SK-N-SH treated with all-trans-retinoic acid at 6 μM for 48 hours (cell line): ENCODE data around the gene TMEM43.

Source experiments
- ATAC-seq: fragments of 200-7000 bp; cut with Tn5 transposase; 3 replicates; pipeline ENCODE4 v1.9.1; 2020; ENCODE audit warnings: mild to moderate bottlenecking, moderate library complexity
- ARNTL ChIP-seq: fragments of 450-650 bp; formaldehyde crosslinking; IDR thresholded peaks from 2 replicates; pipeline ENCODE4 v1.5.0; 2020; ENCODE audit warnings: low read depth, mild to moderate bottlenecking, moderate library complexity, borderline replicate concordance
- BACH2 ChIP-seq: fragments of 250-450 bp; sonication (Bioruptor Pico); IDR thresholded peaks from 2 replicates; pipeline ENCODE4 v1.9.0; 2021; ENCODE audit warnings: mild to moderate bottlenecking, borderline replicate concordance
- CSDC2 ChIP-seq: fragments of 250-450 bp; sonication (Bioruptor Pico); IDR thresholded peaks from 2 replicates; pipeline ENCODE4 v1.5.0; 2020; ENCODE audit warnings: mild to moderate bottlenecking, moderate library complexity
- ESRRG ChIP-seq: fragments of 250-450 bp; sonication (Bioruptor Pico); IDR thresholded peaks from 2 replicates; pipeline ENCODE4 v1.6.1; 2021; ENCODE audit warnings: mild to moderate bottlenecking
- GLIS3 ChIP-seq: fragments of 250-450 bp; sonication (Bioruptor Pico); IDR thresholded peaks from 2 replicates; pipeline ENCODE4 v1.5.0; 2020; ENCODE audit warnings: mild to moderate bottlenecking, moderate library complexity
- ISL1 ChIP-seq: fragments of 250-450 bp; sonication (Bioruptor Pico); IDR thresholded peaks from 2 replicates; pipeline ENCODE4 v2.1.2; 2022; ENCODE audit warnings: mild to moderate bottlenecking, moderate library complexity
- PPARA ChIP-seq: fragments of 250-450 bp; sonication (Bioruptor Pico); IDR thresholded peaks from 2 replicates; pipeline ENCODE4 v1.5.0; 2020; ENCODE audit warnings: mild to moderate bottlenecking, borderline replicate concordance
- RARB ChIP-seq: fragments of 250-450 bp; sonication (Bioruptor Pico); IDR thresholded peaks from 2 replicates; pipeline ENCODE4 v1.8.0; 2021; ENCODE audit warnings: mild to moderate bottlenecking, moderate library complexity
- SNAI2 ChIP-seq: fragments of 250-450 bp; sonication (Bioruptor Pico); IDR thresholded peaks from 2 replicates; pipeline ENCODE4 v1.5.0; 2020; ENCODE audit warnings: mild to moderate bottlenecking, moderate library complexity
- TCF4 ChIP-seq: fragments of 250-450 bp; sonication (Bioruptor Pico); IDR thresholded peaks from 2 replicates; pipeline ENCODE4 v1.8.0; 2021; ENCODE audit warnings: mild to moderate bottlenecking, moderate library complexity, borderline replicate concordance
- TOX ChIP-seq: fragments of 250-450 bp; sonication (Bioruptor Pico); IDR thresholded peaks from 2 replicates; pipeline ENCODE4 v1.8.0; 2021; ENCODE audit warnings: mild to moderate bottlenecking, moderate library complexity, borderline replicate concordance
- ZC3H10 ChIP-seq: fragments of 250-450 bp; sonication (Bioruptor Pico); IDR thresholded peaks from 2 replicates; pipeline ENCODE4 v1.5.1; 2021; ENCODE audit warnings: mild to moderate bottlenecking, moderate library complexity
- ZFP3 ChIP-seq: fragments of 250-450 bp; sonication (Bioruptor Pico); IDR thresholded peaks from 2 replicates; pipeline ENCODE4 v1.5.0; 2020; ENCODE audit warnings: mild to moderate bottlenecking, moderate library complexity
- ZFP30 ChIP-seq: fragments of 450-650 bp; formaldehyde crosslinking; IDR thresholded peaks from 2 replicates; pipeline ENCODE4 v1.5.0; 2022; ENCODE audit warnings: mild to moderate bottlenecking, moderate library complexity
- ZNF565 ChIP-seq: fragments of 450-650 bp; formaldehyde crosslinking; conservative IDR thresholded peaks from 2 replicates; pipeline ENCODE4 v1.5.0; 2020; ENCODE audit warnings: low read depth, mild to moderate bottlenecking, moderate library complexity
- ZNF70 ChIP-seq: fragments of 450-650 bp; formaldehyde crosslinking; IDR thresholded peaks from 2 replicates; pipeline ENCODE4 v1.5.0; 2020; ENCODE audit warnings: mild to moderate bottlenecking, moderate library complexity
- ZNF8 ChIP-seq: fragments of 450-650 bp; formaldehyde crosslinking; IDR thresholded peaks from 2 replicates; pipeline ENCODE4 v1.5.0; 2020; ENCODE audit warnings: mild to moderate bottlenecking, moderate library complexity
- TF ChIP-seq, protein P1 (sequence below): fragments of 250-450 bp; sonication (Bioruptor Pico); IDR thresholded peaks from 2 replicates; pipeline ENCODE4 v1.5.0; 2020; ENCODE audit warnings: mild to moderate bottlenecking, moderate library complexity
- TF ChIP-seq, protein P2 (sequence below): fragments of 250-450 bp; sonication (Bioruptor Pico); IDR thresholded peaks from 2 replicates; pipeline ENCODE4 v1.8.0; 2021; ENCODE audit warnings: low read depth, mild to moderate bottlenecking, moderate library complexity, borderline replicate concordance
- TF ChIP-seq, protein P3 (sequence below): fragments of 250-450 bp; sonication (Bioruptor Pico); IDR thresholded peaks from 2 replicates; pipeline ENCODE4 v1.5.1; 2020; ENCODE audit warnings: low read depth, mild to moderate bottlenecking, moderate library complexity
- TF ChIP-seq, protein P4 (sequence below): fragments of 250-450 bp; sonication (Bioruptor Pico); IDR thresholded peaks from 2 replicates; pipeline ENCODE4 v1.5.1; 2021; ENCODE audit warnings: mild to moderate bottlenecking, moderate library complexity
- TF ChIP-seq, protein P5 (sequence below): fragments of 250-450 bp; sonication (Bioruptor Pico); IDR thresholded peaks from 2 replicates; pipeline ENCODE4 v1.8.0; 2020; ENCODE audit warnings: mild to moderate bottlenecking, moderate library complexity, borderline replicate concordance

TMEM43 gene

DNA sequence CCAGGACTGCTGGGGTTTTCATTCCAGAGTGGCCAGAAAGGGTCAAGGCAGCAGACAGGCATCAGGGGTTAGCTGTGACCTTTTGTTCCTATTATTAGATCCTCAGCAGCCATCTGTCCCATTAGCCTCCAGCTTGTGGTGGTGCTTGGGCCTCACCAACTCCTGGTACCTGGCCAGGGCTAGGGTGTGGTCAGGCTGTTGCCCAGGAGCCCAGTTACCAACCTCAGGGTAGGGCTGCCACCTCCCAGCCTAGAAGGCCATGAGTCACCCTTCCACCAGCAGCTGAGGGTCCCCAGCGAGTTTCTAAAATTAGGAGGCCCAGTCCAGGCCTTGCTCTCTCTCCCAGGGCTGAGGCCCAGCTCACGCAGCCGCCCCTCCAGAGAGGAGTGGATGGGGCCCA is 12.2 kb downstream of the TMEM43 start:
- TF ChIP-seq, protein P1, sequence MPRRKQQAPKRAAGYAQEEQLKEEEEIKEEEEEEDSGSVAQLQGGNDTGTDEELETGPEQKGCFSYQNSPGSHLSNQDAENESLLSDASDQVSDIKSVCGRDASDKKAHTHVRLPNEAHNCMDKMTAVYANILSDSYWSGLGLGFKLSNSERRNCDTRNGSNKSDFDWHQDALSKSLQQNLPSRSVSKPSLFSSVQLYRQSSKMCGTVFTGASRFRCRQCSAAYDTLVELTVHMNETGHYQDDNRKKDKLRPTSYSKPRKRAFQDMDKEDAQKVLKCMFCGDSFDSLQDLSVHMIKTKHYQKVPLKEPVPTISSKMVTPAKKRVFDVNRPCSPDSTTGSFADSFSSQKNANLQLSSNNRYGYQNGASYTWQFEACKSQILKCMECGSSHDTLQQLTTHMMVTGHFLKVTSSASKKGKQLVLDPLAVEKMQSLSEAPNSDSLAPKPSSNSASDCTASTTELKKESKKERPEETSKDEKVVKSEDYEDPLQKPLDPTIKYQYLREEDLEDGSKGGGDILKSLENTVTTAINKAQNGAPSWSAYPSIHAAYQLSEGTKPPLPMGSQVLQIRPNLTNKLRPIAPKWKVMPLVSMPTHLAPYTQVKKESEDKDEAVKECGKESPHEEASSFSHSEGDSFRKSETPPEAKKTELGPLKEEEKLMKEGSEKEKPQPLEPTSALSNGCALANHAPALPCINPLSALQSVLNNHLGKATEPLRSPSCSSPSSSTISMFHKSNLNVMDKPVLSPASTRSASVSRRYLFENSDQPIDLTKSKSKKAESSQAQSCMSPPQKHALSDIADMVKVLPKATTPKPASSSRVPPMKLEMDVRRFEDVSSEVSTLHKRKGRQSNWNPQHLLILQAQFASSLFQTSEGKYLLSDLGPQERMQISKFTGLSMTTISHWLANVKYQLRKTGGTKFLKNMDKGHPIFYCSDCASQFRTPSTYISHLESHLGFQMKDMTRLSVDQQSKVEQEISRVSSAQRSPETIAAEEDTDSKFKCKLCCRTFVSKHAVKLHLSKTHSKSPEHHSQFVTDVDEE (CRISPR knock-in tag), result no peak
- TF ChIP-seq, protein P2, sequence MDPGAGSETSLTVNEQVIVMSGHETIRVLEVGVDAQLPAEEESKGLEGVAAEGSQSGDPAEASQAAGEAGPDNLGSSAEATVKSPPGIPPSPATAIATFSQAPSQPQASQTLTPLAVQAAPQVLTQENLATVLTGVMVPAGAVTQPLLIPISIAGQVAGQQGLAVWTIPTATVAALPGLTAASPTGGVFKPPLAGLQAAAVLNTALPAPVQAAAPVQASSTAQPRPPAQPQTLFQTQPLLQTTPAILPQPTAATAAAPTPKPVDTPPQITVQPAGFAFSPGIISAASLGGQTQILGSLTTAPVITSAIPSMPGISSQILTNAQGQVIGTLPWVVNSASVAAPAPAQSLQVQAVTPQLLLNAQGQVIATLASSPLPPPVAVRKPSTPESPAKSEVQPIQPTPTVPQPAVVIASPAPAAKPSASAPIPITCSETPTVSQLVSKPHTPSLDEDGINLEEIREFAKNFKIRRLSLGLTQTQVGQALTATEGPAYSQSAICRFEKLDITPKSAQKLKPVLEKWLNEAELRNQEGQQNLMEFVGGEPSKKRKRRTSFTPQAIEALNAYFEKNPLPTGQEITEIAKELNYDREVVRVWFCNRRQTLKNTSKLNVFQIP (CRISPR knock-in tag), result no peak
- TF ChIP-seq ESRRG (no peak), TCF4 (CRISPR knock-in tag) (no peak), ZFP3 (no peak), ZNF70 (CRISPR knock-in tag) (no peak), ZC3H10 (no peak), PPARA (CRISPR knock-in tag) (no peak), TOX (CRISPR knock-in tag) (no peak), ZNF565 (no peak), ZNF8 (CRISPR knock-in tag) (no peak), ARNTL (no peak), SNAI2 (CRISPR knock-in tag) (no peak), CSDC2 (no peak), BACH2 (CRISPR knock-in tag) (no peak)
- TF ChIP-seq, protein P3, sequence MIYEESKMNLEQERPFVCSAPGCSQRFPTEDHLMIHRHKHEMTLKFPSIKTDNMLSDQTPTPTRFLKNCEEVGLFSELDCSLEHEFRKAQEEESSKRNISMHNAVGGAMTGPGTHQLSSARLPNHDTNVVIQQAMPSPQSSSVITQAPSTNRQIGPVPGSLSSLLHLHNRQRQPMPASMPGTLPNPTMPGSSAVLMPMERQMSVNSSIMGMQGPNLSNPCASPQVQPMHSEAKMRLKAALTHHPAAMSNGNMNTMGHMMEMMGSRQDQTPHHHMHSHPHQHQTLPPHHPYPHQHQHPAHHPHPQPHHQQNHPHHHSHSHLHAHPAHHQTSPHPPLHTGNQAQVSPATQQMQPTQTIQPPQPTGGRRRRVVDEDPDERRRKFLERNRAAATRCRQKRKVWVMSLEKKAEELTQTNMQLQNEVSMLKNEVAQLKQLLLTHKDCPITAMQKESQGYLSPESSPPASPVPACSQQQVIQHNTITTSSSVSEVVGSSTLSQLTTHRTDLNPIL (CRISPR knock-in tag), result no peak
- TF ChIP-seq, protein P4, sequence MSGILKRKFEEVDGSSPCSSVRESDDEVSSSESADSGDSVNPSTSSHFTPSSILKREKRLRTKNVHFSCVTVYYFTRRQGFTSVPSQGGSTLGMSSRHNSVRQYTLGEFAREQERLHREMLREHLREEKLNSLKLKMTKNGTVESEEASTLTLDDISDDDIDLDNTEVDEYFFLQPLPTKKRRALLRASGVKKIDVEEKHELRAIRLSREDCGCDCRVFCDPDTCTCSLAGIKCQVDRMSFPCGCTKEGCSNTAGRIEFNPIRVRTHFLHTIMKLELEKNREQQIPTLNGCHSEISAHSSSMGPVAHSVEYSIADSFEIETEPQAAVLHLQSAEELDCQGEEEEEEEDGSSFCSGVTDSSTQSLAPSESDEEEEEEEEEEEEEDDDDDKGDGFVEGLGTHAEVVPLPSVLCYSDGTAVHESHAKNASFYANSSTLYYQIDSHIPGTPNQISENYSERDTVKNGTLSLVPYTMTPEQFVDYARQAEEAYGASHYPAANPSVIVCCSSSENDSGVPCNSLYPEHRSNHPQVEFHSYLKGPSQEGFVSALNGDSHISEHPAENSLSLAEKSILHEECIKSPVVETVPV (CRISPR knock-in tag), result no peak
- TF ChIP-seq, protein P5, sequence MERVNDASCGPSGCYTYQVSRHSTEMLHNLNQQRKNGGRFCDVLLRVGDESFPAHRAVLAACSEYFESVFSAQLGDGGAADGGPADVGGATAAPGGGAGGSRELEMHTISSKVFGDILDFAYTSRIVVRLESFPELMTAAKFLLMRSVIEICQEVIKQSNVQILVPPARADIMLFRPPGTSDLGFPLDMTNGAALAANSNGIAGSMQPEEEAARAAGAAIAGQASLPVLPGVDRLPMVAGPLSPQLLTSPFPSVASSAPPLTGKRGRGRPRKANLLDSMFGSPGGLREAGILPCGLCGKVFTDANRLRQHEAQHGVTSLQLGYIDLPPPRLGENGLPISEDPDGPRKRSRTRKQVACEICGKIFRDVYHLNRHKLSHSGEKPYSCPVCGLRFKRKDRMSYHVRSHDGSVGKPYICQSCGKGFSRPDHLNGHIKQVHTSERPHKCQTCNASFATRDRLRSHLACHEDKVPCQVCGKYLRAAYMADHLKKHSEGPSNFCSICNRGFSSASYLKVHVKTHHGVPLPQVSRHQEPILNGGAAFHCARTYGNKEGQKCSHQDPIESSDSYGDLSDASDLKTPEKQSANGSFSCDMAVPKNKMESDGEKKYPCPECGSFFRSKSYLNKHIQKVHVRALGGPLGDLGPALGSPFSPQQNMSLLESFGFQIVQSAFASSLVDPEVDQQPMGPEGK (CRISPR knock-in tag), result no peak

DNA sequence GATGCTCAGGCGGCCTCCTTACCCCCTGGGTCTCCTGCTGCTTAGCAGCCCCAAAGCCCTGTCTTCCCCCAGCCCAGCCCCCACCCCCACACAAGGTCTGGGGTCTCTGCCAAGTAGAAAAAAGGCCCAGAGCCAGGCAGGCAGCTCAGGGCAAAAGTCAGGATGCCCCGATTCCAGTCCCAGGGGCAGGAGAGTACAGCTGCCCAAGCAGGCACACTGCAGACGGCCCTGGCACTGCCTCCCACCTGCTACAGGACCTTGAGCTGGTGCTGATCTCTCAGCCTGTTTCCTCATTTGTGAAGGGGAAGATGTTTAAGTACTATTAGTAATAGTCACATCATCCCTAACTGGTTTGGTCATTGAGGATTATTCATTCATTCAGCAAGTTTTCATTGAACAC is 12.6 kb downstream of the TMEM43 start:
- ATAC-seq, result no peak
- TF ChIP-seq, protein P5 (CRISPR knock-in tag), result no peak
- TF ChIP-seq BACH2 (CRISPR knock-in tag) (no peak), ARNTL (no peak), ESRRG (no peak), ZFP3 (no peak), TOX (CRISPR knock-in tag) (no peak), TCF4 (CRISPR knock-in tag) (no peak), ZNF565 (no peak), RARB (CRISPR knock-in tag) (no peak), CSDC2 (no peak), ZFP30 (no peak), SNAI2 (CRISPR knock-in tag) (no peak), GLIS3 (CRISPR knock-in tag) (no peak), ISL1 (CRISPR knock-in tag) (no peak), ZNF70 (CRISPR knock-in tag) (no peak)
- TF ChIP-seq, protein P2 (CRISPR knock-in tag), result no peak
- TF ChIP-seq, protein P1 (CRISPR knock-in tag), result no peak

More for the DNA sequence above, 12.2 kb downstream of the TMEM43 start:
- no peak for ATAC-seq
